ENCODE results near the gene UBE2M.
"Not testable (repeated sequence)": the region's sequence is repeated elsewhere in the genome, so short reads cannot be mapped to it uniquely, and the experiment has no call there.

The UBE2M gene

GRCh38 chr19:58545286-58546018, 13.0 kb downstream of the UBE2M start:
- DNase-seq, result no peak
- in situ Hi-C loops (cut with MboI; ENCODE audit: low pct_unique_long_range_greater_than_20kb, low sequenced_read_pairs), result no loop called here

GRCh38 chr19:58544591-58545285, 13.7 kb downstream of the UBE2M start:
- in situ Hi-C loops (cut with MboI; ENCODE audit: low pct_unique_long_range_greater_than_20kb, low sequenced_read_pairs), result no loop called here
- DNase-seq, result no peak

GRCh38 chr19:58543826-58544590, 14.4 kb downstream of the UBE2M start, which contains the start of gene TRIM28:
TSS of gene TRIM28 (plus strand) at chr19:58544064. CDS start at chr19:58544758, 694 bp downstream.
- peak; percentile 99 for DNase-seq
- in situ Hi-C loops (cut with MboI; ENCODE audit: low pct_unique_long_range_greater_than_20kb, low sequenced_read_pairs), result no loop called here

GRCh38 chr19:58542641-58543372, 15.6 kb downstream of the UBE2M start:
- DNase-seq; in situ Hi-C loops (cut with MboI; ENCODE audit: low pct_unique_long_range_greater_than_20kb, low sequenced_read_pairs): not testable (repeated sequence)

- DNase-seq; in situ Hi-C loops (cut with MboI; ENCODE audit: low pct_unique_long_range_greater_than_20kb, low sequenced_read_pairs): not testable (repeated sequence)
These were observed 19.2 kb downstream of the UBE2M start for GRCh38 chr19:58539169-58539559.

GRCh38 chr19:58538257-58539168, 19.9 kb downstream of the UBE2M start:
- in situ Hi-C loops (cut with MboI; ENCODE audit: low pct_unique_long_range_greater_than_20kb, low sequenced_read_pairs), result no loop called here
- no peak for DNase-seq

- in situ Hi-C loops (cut with MboI; ENCODE audit: low pct_unique_long_range_greater_than_20kb, low sequenced_read_pairs), result no loop called here
- no peak for DNase-seq
These were observed 21.3 kb downstream of the UBE2M start for GRCh38 chr19:58536852-58537798.

GRCh38 chr19:58535857-58536256, 22.6 kb downstream of the UBE2M start:
- in situ Hi-C loops (cut with MboI; ENCODE audit: low pct_unique_long_range_greater_than_20kb, low sequenced_read_pairs), result no loop called here
- no peak for DNase-seq

GRCh38 chr19:58531034-58531840, 27.2 kb downstream of the UBE2M start:
- in situ Hi-C loops (cut with MboI; ENCODE audit: low pct_unique_long_range_greater_than_20kb, low sequenced_read_pairs), result no loop called here
- no peak for DNase-seq

GRCh38 chr19:58529405-58529804, 29.0 kb downstream of the UBE2M start:
- no peak for DNase-seq
- in situ Hi-C loops (cut with MboI; ENCODE audit: low pct_unique_long_range_greater_than_20kb, low sequenced_read_pairs), result no loop called here

GRCh38 chr19:58522709-58523108, 35.7 kb downstream of the UBE2M start:
- in situ Hi-C loops (cut with MboI; ENCODE audit: low pct_unique_long_range_greater_than_20kb, low sequenced_read_pairs), result no loop called here
- DNase-seq, result no peak

GRCh38 chr19:58521651-58522050, 36.8 kb downstream of the UBE2M start:
- in situ Hi-C loops (cut with MboI; ENCODE audit: low pct_unique_long_range_greater_than_20kb, low sequenced_read_pairs), result no loop called here
- DNase-seq, result no peak

GRCh38 chr19:58520257-58520599, 38.2 kb downstream of the UBE2M start:
- DNase-seq, result no peak
- in situ Hi-C loops (cut with MboI; ENCODE audit: low pct_unique_long_range_greater_than_20kb, low sequenced_read_pairs), result no loop called here

GRCh38 chr19:58519355-58520256, 38.8 kb downstream of the UBE2M start, which contains the start of gene ZBTB45:
TSS of gene ZBTB45 (minus strand) at chr19:58519810. CDS start at chr19:58517673, 2,137 bp downstream.
- in situ Hi-C loops (cut with MboI; ENCODE audit: low pct_unique_long_range_greater_than_20kb, low sequenced_read_pairs), result no loop called here
- peak; percentile 98 for DNase-seq

- in situ Hi-C loops (cut with MboI; ENCODE audit: low pct_unique_long_range_greater_than_20kb, low sequenced_read_pairs), result no loop called here
- peak; percentile 80 for DNase-seq
These were observed 39.4 kb downstream of the UBE2M start for GRCh38 chr19:58519087-58519354.
